ENCODE measurements around the gene PRRT1B.

Gene PRRT1B

GRCh38 chr9:131552030-131552429 is 6.7 kb downstream of the PRRT1B start:
- H3K36me3 Mint-ChIP-seq (ENCODE audit: low read depth) = no peaks in the 10 kb centered on the region
- H3K4me3 Mint-ChIP-seq = no peak overlapping the region
- H3K27ac Mint-ChIP-seq = no peak overlapping the region
- peaks cover 15% of the 10 kb centered on the region for H3K9me3 Mint-ChIP-seq
- no peak for TF ChIP-seq CTCF (IDR thresholded peaks at IDR 0.05; ENCODE audit: unreplicated experiment in 3 of 3)
- H3K4me1 Mint-ChIP-seq = peaks cover 5% of the 10 kb centered on the region
- H3K27me3 Mint-ChIP-seq (ENCODE audit: low read depth) = peaks cover 68% of the 10 kb centered on the region

GRCh38 chr9:131554087-131554842 is 8.9 kb downstream of the PRRT1B start:
- H3K27me3 Mint-ChIP-seq (ENCODE audit: low read depth) = peaks cover 62% of the 10 kb centered on the region

GRCh38 chr9:131554843-131555351 is 9.6 kb downstream of the PRRT1B start:
- Mint-ChIP-seq H3K36me3 (ENCODE audit: low read depth) (no peaks in the 10 kb centered on the region), H3K4me3 (peak overlapping the region in 2 of 3 experiments; percentile 38), H3K9me3 (peaks cover 4% of the 10 kb centered on the region)

More at GRCh38 chr9:131554087-131554842, 8.9 kb downstream of the PRRT1B start:
- no peak overlapping the region for H3K4me3 Mint-ChIP-seq
- no peaks in the 10 kb centered on the region for H3K36me3 Mint-ChIP-seq (ENCODE audit: low read depth)
- no peaks in the 10 kb centered on the region for H3K9me3 Mint-ChIP-seq
- peaks cover 5% of the 10 kb centered on the region for H3K4me1 Mint-ChIP-seq
- H3K27ac Mint-ChIP-seq = no peak overlapping the region
- no peak for TF ChIP-seq CTCF (IDR thresholded peaks at IDR 0.05; ENCODE audit: unreplicated experiment in 3 of 3)

GRCh38 chr9:131555841-131556673 is 10.7 kb downstream of the PRRT1B start:
- H3K27me3 Mint-ChIP-seq (ENCODE audit: low read depth) = peaks cover 60% of the 10 kb centered on the region

More at GRCh38 chr9:131554843-131555351, 9.6 kb downstream of the PRRT1B start:
- Mint-ChIP-seq H3K4me1 (peaks cover 5% of the 10 kb centered on the region), H3K27me3 (ENCODE audit: low read depth) (peaks cover 60% of the 10 kb centered on the region), H3K27ac (no peak overlapping the region)
- no peak for TF ChIP-seq CTCF (IDR thresholded peaks at IDR 0.05; ENCODE audit: unreplicated experiment in 3 of 3)

GRCh38 chr9:131557855-131558548 is 12.7 kb downstream of the PRRT1B start:
- no peak for TF ChIP-seq CTCF (IDR thresholded peaks at IDR 0.05; ENCODE audit: unreplicated experiment in 3 of 3)
- Mint-ChIP-seq H3K27me3 (ENCODE audit: low read depth) (peaks cover 47% of the 10 kb centered on the region), H3K36me3 (ENCODE audit: low read depth) (peaks cover 4% of the 10 kb centered on the region), H3K9me3 (peaks cover 17% of the 10 kb centered on the region), H3K4me3 (no peak overlapping the region), H3K4me1 (no peaks in the 10 kb centered on the region), H3K27ac (no peak overlapping the region)

More at GRCh38 chr9:131555841-131556673, 10.7 kb downstream of the PRRT1B start:
- Mint-ChIP-seq H3K27ac (no peak overlapping the region), H3K9me3 (peaks cover 10% of the 10 kb centered on the region), H3K36me3 (ENCODE audit: low read depth) (peaks cover 4% of the 10 kb centered on the region), H3K4me1 (no peaks in the 10 kb centered on the region), H3K4me3 (no peak overlapping the region)
- TF ChIP-seq CTCF (IDR thresholded peaks at IDR 0.05; ENCODE audit: unreplicated experiment in 3 of 3) = no peak
